ENCODE data around the gene RPRM.

RPRM gene

GRCh38 chr2:153487448-153487847 lies 8.9 kb upstream of the RPRM start:
- Histone ChIP-seq H3F3A (ENCODE audit: insufficient read depth) (no peaks in the 10 kb centered on the region), H3K9me2 (replicated peaks; ENCODE audit: insufficient read depth, low read length) (no peaks in the 10 kb centered on the region), H3K9me3 (ENCODE audit: insufficient read depth, low read length) (no peaks in the 10 kb centered on the region), H3K4me2 (ENCODE audit: low read depth, low read length, poor library complexity, severe bottlenecking) (no peak overlapping the region), H3K79me2 (ENCODE audit: insufficient read depth, low read length) (no peaks in the 10 kb centered on the region), H3K27ac (ENCODE audit: low read depth, low read length) (no peak overlapping the region), H3K4me3 (ENCODE audit: insufficient read depth, low read length, poor library complexity, severe bottlenecking) (no peak overlapping the region), H3K9ac (ENCODE audit: low read length) (no peak overlapping the region), H2AFZ (ENCODE audit: low read depth, low read length, severe bottlenecking) (no peak overlapping the region), H3K27me3 (ENCODE audit: low read length) (no peaks in the 10 kb centered on the region), H4K20me1 (ENCODE audit: low read depth, low read length) (no peaks in the 10 kb centered on the region), H3K36me3 (ENCODE audit: low read length) (no peaks in the 10 kb centered on the region)
- TF ChIP-seq CTCF (IDR thresholded peaks at IDR 0.05; ENCODE audit: insufficient read depth, low read length, poor library complexity, severe bottlenecking) (no peak), EZH2phosphoT487 (conservative IDR thresholded peaks at IDR 0.05; ENCODE audit: low read length) (no peak)

- Histone ChIP-seq H3K4me2 (ENCODE audit: low read depth, low read length, poor library complexity, severe bottlenecking) (no peak overlapping the region), H3K9ac (ENCODE audit: low read length) (no peak overlapping the region), H3F3A (ENCODE audit: insufficient read depth) (no peaks in the 10 kb centered on the region), H2AFZ (ENCODE audit: low read depth, low read length, severe bottlenecking) (no peak overlapping the region), H3K79me2 (ENCODE audit: insufficient read depth, low read length) (no peaks in the 10 kb centered on the region), H3K27me3 (ENCODE audit: low read length) (no peaks in the 10 kb centered on the region), H3K4me3 (ENCODE audit: insufficient read depth, low read length, poor library complexity, severe bottlenecking) (no peak overlapping the region), H3K27ac (ENCODE audit: low read depth, low read length) (no peak overlapping the region), H3K36me3 (ENCODE audit: low read length) (no peaks in the 10 kb centered on the region), H4K20me1 (ENCODE audit: low read depth, low read length) (no peaks in the 10 kb centered on the region), H3K9me2 (replicated peaks; ENCODE audit: insufficient read depth, low read length) (no peaks in the 10 kb centered on the region), H3K9me3 (ENCODE audit: insufficient read depth, low read length) (no peaks in the 10 kb centered on the region)
- no peak for TF ChIP-seq CTCF (IDR thresholded peaks at IDR 0.05; ENCODE audit: insufficient read depth, low read length, poor library complexity, severe bottlenecking)
- TF ChIP-seq EZH2phosphoT487 (conservative IDR thresholded peaks at IDR 0.05; ENCODE audit: low read length), result no peak
Measured at GRCh38 chr2:153479573-153479972, 1.0 kb upstream of the RPRM start.

- no peaks in the 10 kb centered on the region for H3K9me3 ChIP-seq (ENCODE audit: insufficient read depth, low read length)
- H3F3A ChIP-seq (ENCODE audit: insufficient read depth), result no peaks in the 10 kb centered on the region
- H3K36me3 ChIP-seq (ENCODE audit: low read length), result no peaks in the 10 kb centered on the region
- no peak overlapping the region for H3K4me2 ChIP-seq (ENCODE audit: low read depth, low read length, poor library complexity, severe bottlenecking)
- no peak overlapping the region for H3K27ac ChIP-seq (ENCODE audit: low read depth, low read length)
- TF ChIP-seq CTCF (IDR thresholded peaks at IDR 0.05; ENCODE audit: insufficient read depth, low read length, poor library complexity, severe bottlenecking) (no peak), EZH2phosphoT487 (conservative IDR thresholded peaks at IDR 0.05; ENCODE audit: low read length) (no peak)
- H3K9me2 ChIP-seq (replicated peaks; ENCODE audit: insufficient read depth, low read length), result no peaks in the 10 kb centered on the region
- H4K20me1 ChIP-seq (ENCODE audit: low read depth, low read length), result no peaks in the 10 kb centered on the region
- H3K9ac ChIP-seq (ENCODE audit: low read length), result no peak overlapping the region
- no peak overlapping the region for H2AFZ ChIP-seq (ENCODE audit: low read depth, low read length, severe bottlenecking)
- no peak overlapping the region for H3K4me3 ChIP-seq (ENCODE audit: insufficient read depth, low read length, poor library complexity, severe bottlenecking)
- H3K27me3 ChIP-seq (ENCODE audit: low read length), result no peaks in the 10 kb centered on the region
- H3K79me2 ChIP-seq (ENCODE audit: insufficient read depth, low read length), result no peaks in the 10 kb centered on the region
Measured at GRCh38 chr2:153477636-153478288, 800 bp downstream of the RPRM start.
